Endothelial cell of umbilical vein (primary cell): Measurements from ENCODE around the gene OPCML. TPM values are rescaled to one million over a fixed set of nuclear protein-coding genes. Genes with fewer than 3 reads are reported as not detected.

Source experiments
- BruUV-seq: library from RNA; stranded (reverse); fragments of 400-500 nt; replicated peaks from 2 replicates; lab custom pipeline; 2021; lab: Mats Ljungman, UMichigan
- CTCF ChIA-PET: fragments of 300-600, 350-600 bp; sonication (Branson Sonifier 250); formaldehyde crosslinking; loops from one replicate; lab custom pipeline; 2021; ENCODE audit warnings: antibody characterized with exemption, inconsistent platforms; lab: Charles Lee
- POLR2A ChIA-PET: fragments of 300-600, 350-600 bp; sonication (Branson Sonifier 250); formaldehyde crosslinking; loops from one replicate; lab custom pipeline; 2021; ENCODE audit warnings: antibody characterized with exemption, inconsistent platforms; lab: Charles Lee
- DNase-seq: peaks from one replicate; pipeline ENCODE4 v3.0.0-alpha.2; 2011; ENCODE audit warnings: low read depth, low spot score
- FAIRE-seq: peaks from 2 replicates; lab custom pipeline; 2011; peaks lifted over from hg19 to GRCh38; lab: Jason Lieb, UNC
- H2AFZ ChIP-seq: 2 replicates; pipeline ENCODE4 v1.6.0; 2012; ENCODE audit warnings: low read depth, low read length, control low read depth, inconsistent platforms
- H3K27ac ChIP-seq: 2 replicates; pipeline ENCODE4 v1.5.1; 2011; ENCODE audit warnings: low read depth, mild to moderate bottlenecking, control low read depth, low read length, moderate library complexity; ENCODE audit not compliant: insufficient read depth
- H3K27me3 ChIP-seq, 2 experiments: 2 replicates each; pipeline versions ENCODE4 v1.6.0 to v1.6.1; 2011; ENCODE audit warnings: low read length in 2 of 2, mixed read lengths in 1 of 2; ENCODE audit not compliant: control insufficient read depth in 2 of 2, insufficient read depth in 2 of 2
- H3K36me3 ChIP-seq, 2 experiments: 2 replicates in 1 of 2; 3 replicates in 1 of 2; pipeline ENCODE4 v1.5.1; 2011; ENCODE audit warnings: low read length in 2 of 2, mild to moderate bottlenecking in 1 of 2, moderate library complexity in 1 of 2; ENCODE audit not compliant: control insufficient read depth in 2 of 2, insufficient read depth in 2 of 2; ENCODE audit errors: extremely low read depth in 1 of 2
- H3K4me1 ChIP-seq: 3 replicates; pipeline ENCODE4 v1.5.1; 2011; ENCODE audit warnings: mild to moderate bottlenecking, low read length; ENCODE audit not compliant: control insufficient read depth, insufficient read depth; ENCODE audit errors: extremely low read depth
- H3K4me2 ChIP-seq: 2 replicates; pipeline ENCODE4 v1.6.1; 2011; ENCODE audit warnings: low read length, control low read depth, mixed read lengths; ENCODE audit not compliant: insufficient read depth
- H3K4me3 ChIP-seq, 3 experiments: fragments of 200-600 bp in 1 of 3; sonication (generic), shearing (Covaris generic) in 1 of 3; replicated peaks in 1 of 3; 2 replicates each; pipeline ENCODE4 v1.5.1; 2011 to 2016; ENCODE audit warnings: control low read depth in 3 of 3, low read length in 3 of 3, mild to moderate bottlenecking in 2 of 3, inconsistent platforms in 1 of 3, low read depth in 1 of 3, moderate library complexity in 1 of 3; ENCODE audit not compliant: insufficient read depth in 1 of 3
- H3K79me2 ChIP-seq: 2 replicates; pipeline ENCODE4 v1.6.0; 2012; ENCODE audit warnings: low read length, inconsistent platforms; ENCODE audit not compliant: control insufficient read depth, insufficient read depth
- H3K9ac ChIP-seq: replicated peaks from 2 replicates; pipeline ENCODE3; 2011; ENCODE audit warnings: low read length, control low read depth; ENCODE audit not compliant: insufficient read depth; ENCODE audit errors: extremely low read depth
- H3K9me1 ChIP-seq: replicated peaks from 3 replicates; pipeline ENCODE4 v1.6.0; 2011; ENCODE audit warnings: mild to moderate bottlenecking, low read length; ENCODE audit not compliant: control insufficient read depth, insufficient read depth; ENCODE audit errors: extremely low read depth
- H3K9me3 ChIP-seq: replicated peaks from 2 replicates; pipeline ENCODE4 v1.5.1; 2012; ENCODE audit warnings: low read length, inconsistent platforms; ENCODE audit not compliant: control insufficient read depth, insufficient read depth
- H4K20me1 ChIP-seq: replicated peaks from 2 replicates; pipeline ENCODE3; 2011; ENCODE audit warnings: mild to moderate bottlenecking, low read length; ENCODE audit not compliant: control insufficient read depth, insufficient read depth; ENCODE audit errors: extremely low read depth
- CTCF ChIP-seq, 2 donors: IDR thresholded peaks; 1 replicate in 1 of 2; 2 replicates in 1 of 2; pipeline ENCODE4 v1.5.1; 2011; ENCODE audit warnings: low read length in 2 of 2, mild to moderate bottlenecking in 2 of 2, moderate library complexity in 2 of 2, control low read depth in 1 of 2, inconsistent platforms in 1 of 2, low read depth in 1 of 2; ENCODE audit not compliant: insufficient read depth in 1 of 2; ENCODE audit errors: extremely low read depth in 1 of 2
- EZH2 ChIP-seq: IDR thresholded peaks from 2 replicates; pipeline ENCODE4 v1.6.1; 2012; ENCODE audit warnings: borderline replicate concordance, low read depth, mild to moderate bottlenecking, moderate library complexity, low read length, inconsistent platforms; ENCODE audit not compliant: severe bottlenecking
- FOS ChIP-seq: IDR thresholded peaks from 2 replicates; pipeline ENCODE4 v1.6.1; 2011; ENCODE audit warnings: mild to moderate bottlenecking, low read length, moderate library complexity, borderline replicate concordance; ENCODE audit not compliant: insufficient read depth
- GATA2 ChIP-seq: IDR thresholded peaks from 2 replicates; pipeline ENCODE4 v1.7.0; 2011; ENCODE audit warnings: low read depth, mild to moderate bottlenecking, moderate library complexity, mixed read lengths, low read length; ENCODE audit not compliant: insufficient read length, insufficient read depth
- JUN ChIP-seq: IDR thresholded peaks from 2 replicates; pipeline ENCODE4 v1.6.1; 2011; ENCODE audit warnings: borderline replicate concordance, low read depth; ENCODE audit not compliant: insufficient read length, insufficient read depth
- MAX ChIP-seq: IDR thresholded peaks from 2 replicates; pipeline ENCODE4 v1.6.1; 2011; ENCODE audit not compliant: insufficient read depth, insufficient read length
- MYC ChIP-seq: IDR thresholded peaks from one replicate; pipeline ENCODE4 v1.6.1; 2011; ENCODE audit warnings: mild to moderate bottlenecking, low read depth, low read length
- POLR2A ChIP-seq: IDR thresholded peaks from 2 replicates; pipeline ENCODE4 v1.6.1; 2012; ENCODE audit warnings: low read depth, mild to moderate bottlenecking, control low read depth, low read length
- POLR2AphosphoS5 ChIP-seq: IDR thresholded peaks from 2 replicates; pipeline ENCODE4 v1.6.1; 2012; ENCODE audit warnings: low read depth, mild to moderate bottlenecking, control low read depth, low read length, moderate library complexity; ENCODE audit not compliant: insufficient read depth
- dilution Hi-C: fragments of 300-500 bp; cut with MboI; formaldehyde crosslinking; loops from one replicate; pipeline ENCODE4 v1.15.0; 2019; ENCODE audit warnings: low sequenced_read_pairs; ENCODE audit not compliant: extremely low pct_ligation_motif_present
- intact Hi-C: fragments of 100-400 bp; cut with micrococcal nuclease; formaldehyde crosslinking; loops from one replicate; pipeline ENCODE4 v1.10.0; 2022
- polyA plus RNA-seq, 4 experiments: library from polyadenylated mRNA; depleted of rRNA in 3 of 4; stranded (reverse) in 3 of 4; unstranded in 1 of 4; fragments of >200 nt; gene quantifications; 2 replicates each; pipeline versions ENCODE4 v1.2.1 to v1.2.3, GENCODE V29; 2011 to 2012; ENCODE audit warnings: missing spikeins in 1 of 4
- total RNA-seq: library from RNA; stranded (reverse); gene quantifications from 2 replicates; pipeline ENCODE4 v1.2.3, GENCODE V29; 2021

The OPCML gene
- total and polyA plus RNA-seq, 2 donors (not counting 3 experiments of a cell fraction or from before 2014, with no cell fraction given): not detected

- POLR2A ChIA-PET: no interaction called here
- Histone ChIP-seq H3K4me1 (no peaks in the 10 kb centered on the region), H4K20me1 (no peaks in the 10 kb centered on the region), H3K9me1 (no peaks in the 10 kb centered on the region), H3K9ac (no peak overlapping the region), H3K27me3 (no peaks in the 10 kb centered on the region), H3K36me3 (no peaks in the 10 kb centered on the region), H3K9me3 (peaks cover under 1% of the 10 kb centered on the region), H3K4me3 (no peak overlapping the region), H3K4me2 (no peak overlapping the region), H2AFZ (no peak overlapping the region), H3K79me2 (no peaks in the 10 kb centered on the region), H3K27ac (no peak overlapping the region)
- dilution Hi-C loops (no loop called here), intact Hi-C loops (no loop called here)
- BruUV-seq: no TSS peak
- DNase-seq (no peak), FAIRE-seq (no peak)
- TF ChIP-seq CTCF (IDR thresholded peaks at IDR 0.05; ENCODE audit: extremely low read depth in 1 of 2, insufficient read depth in 1 of 2, low read depth in 1 of 2, low read length in 2 of 2): no peak
- no peak for TF ChIP-seq POLR2AphosphoS5
- no peak for TF ChIP-seq FOS
- no peak for TF ChIP-seq POLR2A
- no peak for TF ChIP-seq MAX
- TF ChIP-seq MYC: no peak
- TF ChIP-seq EZH2: no peak
- TF ChIP-seq GATA2: no peak
- TF ChIP-seq JUN: no peak
- CTCF ChIA-PET: no interaction called here
Observed at GRCh38 chr11:132999516-132999915, 532.8 kb downstream of the OPCML start.
